Natural killer cell (primary cell): ENCODE data around the gene PER1. TPM values are rescaled to one million over a fixed set of nuclear protein-coding genes. Genes with fewer than 3 reads are reported as not detected.

Experiments used
- ATAC-seq, 3 donors: fragments of 150-1000 bp in 2 of 3; fragments of 200-7000 bp in 1 of 3; cut with Tn5 transposase; 1 replicate in 1 of 3; 2 replicates in 2 of 3; pipeline ENCODE4 v1.10.0; 2021; ENCODE audit warnings: mild to moderate bottlenecking in 2 of 3, moderate library complexity in 2 of 3
- DNase-seq, 2 donors: peaks; one replicate each; pipeline versions ENCODE4 v3.0.0 to v3.0.0-alpha.2; 2013 to 2021; ENCODE audit warnings: mixed read lengths in 1 of 2
- H3K27ac ChIP-seq: one replicate; pipeline ENCODE4 v1.5.1; 2013; ENCODE audit warnings: mild to moderate bottlenecking, low read length
- H3K27me3 ChIP-seq: one replicate; pipeline ENCODE4 v1.6.1; 2013; ENCODE audit warnings: low read length; ENCODE audit not compliant: control insufficient read depth, insufficient read depth
- H3K36me3 ChIP-seq: one replicate; pipeline ENCODE4 v1.6.1; 2013; ENCODE audit warnings: low read length; ENCODE audit not compliant: control insufficient read depth, insufficient read depth
- H3K4me1 ChIP-seq: one replicate; pipeline ENCODE4 v1.6.1; 2013; ENCODE audit warnings: low read length; ENCODE audit not compliant: control insufficient read depth, insufficient read depth
- H3K4me3 ChIP-seq: one replicate; pipeline ENCODE4 v1.5.1; 2013; ENCODE audit warnings: low read length
- H3K9me3 ChIP-seq: one replicate; pipeline ENCODE4 v1.6.1; 2013; ENCODE audit warnings: low read length; ENCODE audit not compliant: control insufficient read depth, insufficient read depth
- H3K27ac Mint-ChIP-seq, 2 donors: one replicate each; pipeline ENCODE4 v1.8.0; 2022; ENCODE audit warnings: mild to moderate bottlenecking in 2 of 2, mixed read lengths in 2 of 2, moderate library complexity in 1 of 2
- H3K27me3 Mint-ChIP-seq, 2 donors: one replicate each; pipeline ENCODE4 v1.8.0; 2022; ENCODE audit warnings: low read depth in 2 of 2, mixed read lengths in 2 of 2
- H3K36me3 Mint-ChIP-seq: one replicate; pipeline ENCODE4 v1.8.0; 2022; ENCODE audit warnings: mixed read lengths
- H3K4me1 Mint-ChIP-seq, 2 donors: one replicate each; pipeline ENCODE4 v1.8.0; 2022; ENCODE audit warnings: mixed read lengths in 2 of 2
- H3K4me3 Mint-ChIP-seq: one replicate; pipeline ENCODE4 v1.8.0; 2022; ENCODE audit warnings: mild to moderate bottlenecking, moderate library complexity, mixed read lengths
- H3K9me3 Mint-ChIP-seq, 2 donors: one replicate each; pipeline ENCODE4 v1.8.0; 2022; ENCODE audit warnings: mixed read lengths in 2 of 2
- WGBS: methylation state at CpG from one replicate; pipeline ENCODE4 v1.1.7; 2013; ENCODE audit warnings: missing lambda C conversion rate; ENCODE audit not compliant: insufficient coverage; 5-methylcytosine and 5-hydroxymethylcytosine counted together
- intact Hi-C: fragments of 100-400 bp; cut with micrococcal nuclease; formaldehyde crosslinking; loops from one replicate; pipeline ENCODE4 v1.14.2; 2022
- total RNA-seq, 4 donors: library from RNA; stranded (reverse); fragments of 120-200 nt in 1 of 4; gene quantifications; one replicate each; pipeline versions ENCODE4 v1.2.3 to v1.2.4, GENCODE V29; 2013 to 2022
- TF ChIP-seq, protein P1 (sequence below): fragments of 200-600 bp; IDR thresholded peaks from one replicate; pipeline ENCODE4 v1.8.0; 2022; ENCODE audit warnings: antibody characterized with exemption

PER1 gene
- total RNA-seq, 3 donors from 2014 or later (not counting 1 experiment from before 2014, with no cell fraction given) = 636 to 1,422 (median 923) TPM

DNA sequence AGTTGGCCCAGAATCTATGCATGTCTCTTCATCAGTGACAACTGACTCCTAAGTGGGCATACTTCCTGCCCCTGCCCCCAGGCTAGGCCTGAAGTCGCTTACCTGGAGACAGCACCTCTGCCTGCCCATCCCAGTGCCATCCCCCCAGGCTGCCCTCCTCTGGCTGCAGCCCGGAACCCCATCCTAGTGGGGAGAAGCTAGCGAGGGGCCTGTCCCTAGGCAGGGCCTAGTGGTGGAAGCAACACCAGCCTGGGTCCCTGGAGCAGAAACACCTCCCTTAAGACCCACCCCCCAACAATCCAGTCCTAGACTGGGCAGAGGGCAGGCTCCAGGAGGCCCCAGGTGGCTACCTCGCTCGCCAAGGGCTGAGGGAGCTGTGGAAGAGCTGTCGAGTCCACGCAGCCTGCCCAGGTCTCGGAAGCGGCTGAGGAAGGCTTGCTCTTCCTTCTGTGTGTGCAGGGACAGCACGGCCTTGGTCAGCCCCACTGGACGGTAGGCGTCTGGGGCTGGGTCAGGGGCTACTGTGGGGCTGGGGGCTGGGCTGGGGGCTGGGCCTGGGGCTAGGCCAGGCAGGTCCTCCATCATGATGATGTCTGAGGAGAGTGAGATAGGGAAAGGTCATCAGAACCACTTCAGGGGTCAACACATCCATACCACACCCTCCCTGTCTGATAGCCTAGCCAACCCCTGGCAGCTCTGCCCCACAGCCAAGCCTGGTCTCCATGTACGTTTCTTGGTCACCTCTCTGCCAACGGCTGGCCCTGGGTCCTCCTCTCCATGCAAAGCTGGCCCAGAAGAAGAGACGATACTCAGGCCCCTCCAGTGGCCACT is 7.6 kb downstream of the PER1 start:
- no peaks in the 10 kb centered on the region for H3K27me3 ChIP-seq
- TF ChIP-seq, protein P1, sequence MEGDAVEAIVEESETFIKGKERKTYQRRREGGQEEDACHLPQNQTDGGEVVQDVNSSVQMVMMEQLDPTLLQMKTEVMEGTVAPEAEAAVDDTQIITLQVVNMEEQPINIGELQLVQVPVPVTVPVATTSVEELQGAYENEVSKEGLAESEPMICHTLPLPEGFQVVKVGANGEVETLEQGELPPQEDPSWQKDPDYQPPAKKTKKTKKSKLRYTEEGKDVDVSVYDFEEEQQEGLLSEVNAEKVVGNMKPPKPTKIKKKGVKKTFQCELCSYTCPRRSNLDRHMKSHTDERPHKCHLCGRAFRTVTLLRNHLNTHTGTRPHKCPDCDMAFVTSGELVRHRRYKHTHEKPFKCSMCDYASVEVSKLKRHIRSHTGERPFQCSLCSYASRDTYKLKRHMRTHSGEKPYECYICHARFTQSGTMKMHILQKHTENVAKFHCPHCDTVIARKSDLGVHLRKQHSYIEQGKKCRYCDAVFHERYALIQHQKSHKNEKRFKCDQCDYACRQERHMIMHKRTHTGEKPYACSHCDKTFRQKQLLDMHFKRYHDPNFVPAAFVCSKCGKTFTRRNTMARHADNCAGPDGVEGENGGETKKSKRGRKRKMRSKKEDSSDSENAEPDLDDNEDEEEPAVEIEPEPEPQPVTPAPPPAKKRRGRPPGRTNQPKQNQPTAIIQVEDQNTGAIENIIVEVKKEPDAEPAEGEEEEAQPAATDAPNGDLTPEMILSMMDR = no peak
- peak in 1 of 2 donors; percentile 28 for DNase-seq

GRCh38 chr17:8143581-8144400 is 8.4 kb downstream of the PER1 start:
- TF ChIP-seq, protein P1 = no peak
- Mint-ChIP-seq H3K4me1 (peaks cover 0 to 26% of the 10 kb centered on the region in 2 donors), H3K36me3 (no peaks in the 10 kb centered on the region), H3K9me3 (no peaks in the 10 kb centered on the region), H3K27ac (peak overlapping the region; percentile 59 to 81), H3K4me3 (no peak overlapping the region), H3K27me3 (no peaks in the 10 kb centered on the region)
- H3K4me1 ChIP-seq = peaks cover 15% of the 10 kb centered on the region
- intact Hi-C loops = no loop called here
- H3K9me3 ChIP-seq = no peaks in the 10 kb centered on the region
- H3K27me3 ChIP-seq = no peaks in the 10 kb centered on the region
- peak in 2 of 3 donors; percentile 0 to 1 for ATAC-seq
- no peak overlapping the region for H3K27ac ChIP-seq
- H3K4me3 ChIP-seq = no peak overlapping the region
- DNase-seq = peak in 1 of 2 donors; percentile 32
- 94% methylated on average over 22 of the region's 22 CpGs for WGBS
- H3K36me3 ChIP-seq = peaks cover 68% of the 10 kb centered on the region

More for the DNA sequence above, 7.6 kb downstream of the PER1 start:
- Mint-ChIP-seq H3K36me3 (no peaks in the 10 kb centered on the region), H3K27me3 (no peaks in the 10 kb centered on the region), H3K27ac (peak overlapping the region; percentile 59 to 81), H3K4me1 (peaks cover 0 to 26% of the 10 kb centered on the region in 2 donors), H3K4me3 (no peak overlapping the region), H3K9me3 (no peaks in the 10 kb centered on the region)
- 97% methylated on average over 15 of the region's 15 CpGs for WGBS
- Histone ChIP-seq H3K9me3 (no peaks in the 10 kb centered on the region), H3K4me3 (no peak overlapping the region), H3K4me1 (peaks cover 12% of the 10 kb centered on the region), H3K27ac (no peak overlapping the region), H3K36me3 (peaks cover 75% of the 10 kb centered on the region)
- peak; percentile 4 to 5 (median 5) for ATAC-seq
- intact Hi-C loops = no loop called here

DNA sequence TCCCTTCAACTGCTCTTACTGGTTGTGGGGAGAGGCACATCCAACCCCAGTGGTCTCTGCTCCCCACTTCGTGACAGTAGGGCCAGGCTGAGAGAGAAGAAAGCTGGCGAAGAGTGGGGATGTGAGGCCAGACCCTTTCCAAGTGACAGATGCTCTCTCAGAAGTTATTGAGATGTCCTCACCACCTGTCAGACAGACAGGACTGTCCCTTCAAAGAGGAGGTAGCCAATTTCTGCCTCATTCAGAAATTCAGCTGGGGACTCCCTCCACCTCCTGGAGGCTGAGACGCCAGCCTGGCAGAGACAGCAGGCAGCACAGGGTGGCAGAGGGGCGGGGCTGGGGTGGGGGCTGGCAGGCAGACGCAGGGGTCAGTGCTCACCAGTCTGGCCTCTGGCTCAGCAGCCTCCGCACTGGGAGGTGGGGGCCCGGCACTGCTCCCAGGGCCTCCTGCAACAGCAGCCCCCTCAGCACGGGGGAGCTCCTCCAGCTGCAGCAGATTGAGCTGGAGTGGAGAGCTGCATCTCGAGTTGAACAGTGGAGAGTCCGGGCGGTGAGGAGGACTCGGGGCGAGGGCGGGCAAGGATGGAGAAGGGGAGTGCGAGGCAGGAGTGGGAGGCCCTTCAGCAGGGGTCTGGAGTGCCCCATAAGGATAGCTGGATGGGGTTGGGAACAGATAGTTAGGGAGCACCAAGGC is 9.2 kb downstream of the PER1 start:
- intact Hi-C loops = no loop called here
- H3K36me3 ChIP-seq = peaks cover 61% of the 10 kb centered on the region
- H3K9me3 ChIP-seq = no peaks in the 10 kb centered on the region
- H3K4me1 Mint-ChIP-seq = peaks cover 0 to 26% of the 10 kb centered on the region in 2 donors
- H3K27me3 Mint-ChIP-seq = no peaks in the 10 kb centered on the region
- TF ChIP-seq, protein P1 = no peak
- no peaks in the 10 kb centered on the region for H3K9me3 Mint-ChIP-seq
- peaks cover 23% of the 10 kb centered on the region for H3K4me1 ChIP-seq
- H3K4me3 ChIP-seq = no peak overlapping the region
- peak in 1 of 2 donors; percentile 21 for DNase-seq
- no peak overlapping the region for H3K4me3 Mint-ChIP-seq
- no peak for ATAC-seq
- no peak overlapping the region for H3K27ac ChIP-seq
- H3K27ac Mint-ChIP-seq = peak overlapping the region; percentile 59 to 81
- WGBS = 95% methylated on average over 14 of the region's 15 CpGs
- H3K27me3 ChIP-seq = no peaks in the 10 kb centered on the region
- no peaks in the 10 kb centered on the region for H3K36me3 Mint-ChIP-seq
